KG1 (cell line): Measurements from ENCODE around the gene SMARCB1.

Experiments
- DNase-seq: peaks from one replicate; lab custom pipeline; 2025; lab: John Stamatoyannopoulos, UW

SMARCB1 gene

GRCh38 chr22:23831781-23832180 lies 45.0 kb downstream of the SMARCB1 start:
- no peak for DNase-seq

GRCh38 chr22:23832226-23833016 lies 45.7 kb downstream of the SMARCB1 start:
- no peak for DNase-seq

GRCh38 chr22:23833017-23833751 lies 46.4 kb downstream of the SMARCB1 start:
- no peak for DNase-seq

- DNase-seq, result no peak
These were observed 47.1 kb downstream of the SMARCB1 start for GRCh38 chr22:23833911-23834317.

- DNase-seq, result no peak
These were observed 47.6 kb downstream of the SMARCB1 start for GRCh38 chr22:23834406-23834792.

DNA sequence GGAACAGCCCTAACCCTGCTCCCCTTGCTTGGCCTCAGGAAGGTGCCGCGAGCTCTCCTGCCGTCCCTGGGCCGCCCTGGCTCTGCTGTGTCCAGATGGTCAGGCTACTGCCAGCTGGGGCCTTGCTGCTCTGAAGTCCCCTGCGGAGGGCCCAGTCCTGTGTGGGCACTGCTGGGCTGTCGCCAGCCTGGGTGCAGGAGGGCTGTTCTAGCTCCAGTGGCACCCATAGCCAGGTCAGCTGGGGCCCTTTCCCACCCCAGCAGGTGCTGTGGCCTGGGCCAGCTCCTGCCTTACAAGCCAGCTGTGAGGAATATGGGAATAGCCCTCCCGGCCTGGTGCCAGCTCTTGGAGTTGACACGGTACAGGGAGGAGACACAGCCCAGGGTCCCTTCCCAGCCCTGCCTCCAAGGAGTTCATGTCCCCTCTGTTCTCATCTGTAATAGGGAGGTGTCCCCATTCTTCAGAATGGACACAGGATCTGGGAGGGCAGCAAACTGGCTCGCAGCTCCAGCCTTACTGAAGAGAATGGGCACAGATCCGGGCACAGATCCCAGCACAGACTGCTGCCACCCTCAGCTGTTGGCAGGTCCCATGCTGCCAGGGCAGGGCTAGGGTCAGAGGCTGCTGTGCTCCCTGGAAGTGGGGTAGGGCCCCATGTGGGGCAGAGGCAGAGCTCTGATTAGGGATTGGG lies 48.2 kb downstream of the SMARCB1 start:
- no peak for DNase-seq

DNA sequence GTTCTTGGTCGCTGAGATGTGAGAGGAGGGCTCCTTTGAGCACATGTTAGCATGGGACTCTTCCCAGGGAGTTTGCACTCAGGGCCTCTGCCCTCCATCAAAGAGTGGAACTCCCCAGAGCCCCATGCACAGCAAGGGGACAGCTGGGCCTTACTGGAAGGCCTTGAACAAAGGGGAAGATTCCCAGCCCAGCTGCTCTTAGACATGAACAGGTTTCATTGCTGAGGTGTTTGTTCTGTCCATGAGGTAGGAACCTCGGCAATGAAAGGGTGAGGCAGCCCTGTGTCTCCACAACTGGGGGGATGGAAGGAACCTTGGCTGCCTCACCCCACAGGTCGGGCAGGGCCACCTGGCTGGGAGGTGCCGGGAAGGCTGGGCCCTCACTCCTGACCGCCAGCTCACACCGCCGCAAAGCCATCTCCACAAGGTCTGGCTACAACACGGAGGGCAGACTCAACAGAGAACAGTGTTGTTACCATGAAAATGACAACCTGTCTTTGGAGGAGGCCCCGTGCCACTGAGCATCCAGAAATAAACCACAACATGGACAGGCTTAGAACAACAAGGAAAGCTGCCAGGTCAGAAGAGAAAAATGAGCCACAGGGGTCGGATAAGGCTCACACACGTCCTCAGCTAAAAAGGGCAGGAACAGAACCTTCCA lies 48.8 kb downstream of the SMARCB1 start:
- DNase-seq, result no peak

- DNase-seq, result no peak
These were observed 49.5 kb downstream of the SMARCB1 start for GRCh38 chr22:23836281-23836680.

DNA sequence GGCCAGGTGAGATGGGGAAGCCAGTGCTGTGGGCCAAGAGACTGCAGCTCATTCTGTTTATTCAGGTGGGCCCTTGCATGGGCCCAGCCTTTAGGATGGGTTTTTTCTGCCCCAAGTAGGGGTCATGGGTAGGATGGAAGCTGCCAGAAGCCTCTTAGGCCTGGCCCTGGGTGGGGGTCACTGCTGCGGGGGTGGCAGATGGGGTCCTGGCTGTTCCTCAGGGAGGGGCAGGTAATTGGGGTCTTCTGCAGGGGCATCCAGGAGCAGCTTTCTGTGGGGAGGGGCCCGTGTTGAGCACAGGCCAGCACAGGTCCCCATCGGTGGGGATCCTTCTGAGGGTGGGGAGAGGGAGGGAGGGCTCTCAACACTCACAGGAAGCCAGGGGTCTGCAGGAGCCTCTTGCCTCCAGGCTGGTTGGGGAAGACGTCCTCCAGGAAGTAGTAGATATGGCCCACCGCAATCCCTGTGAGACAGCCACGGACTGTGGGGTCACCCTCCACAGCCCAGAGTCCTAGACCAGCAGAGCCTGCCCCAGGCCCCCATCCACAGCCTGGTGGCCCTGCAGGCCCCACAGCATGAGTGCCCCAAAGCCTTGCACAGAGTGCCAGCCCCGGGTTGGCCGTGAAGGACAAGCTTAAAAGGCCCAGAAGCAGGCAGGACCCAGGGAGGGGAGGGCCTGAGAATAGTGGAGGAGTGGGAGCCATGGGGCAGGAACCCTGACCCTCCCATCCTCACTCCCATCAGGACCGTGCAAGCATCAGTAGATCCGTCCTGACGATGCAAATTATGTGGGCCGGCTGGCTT lies 50.1 kb downstream of the SMARCB1 start:
- no peak for DNase-seq

- no peak for DNase-seq
These were observed 50.7 kb downstream of the SMARCB1 start for GRCh38 chr22:23837496-23837859.

GRCh38 chr22:23837911-23838680 lies 51.3 kb downstream of the SMARCB1 start:
- DNase-seq, result no peak

GRCh38 chr22:23838681-23839468 lies 52.1 kb downstream of the SMARCB1 start, which contains the start of gene DERL3:
Gene DERL3 (minus strand): TSS chr22:23839006. CDS start chr22:23838987, 19 bp downstream.
- peak; percentile 91 for DNase-seq

DNA sequence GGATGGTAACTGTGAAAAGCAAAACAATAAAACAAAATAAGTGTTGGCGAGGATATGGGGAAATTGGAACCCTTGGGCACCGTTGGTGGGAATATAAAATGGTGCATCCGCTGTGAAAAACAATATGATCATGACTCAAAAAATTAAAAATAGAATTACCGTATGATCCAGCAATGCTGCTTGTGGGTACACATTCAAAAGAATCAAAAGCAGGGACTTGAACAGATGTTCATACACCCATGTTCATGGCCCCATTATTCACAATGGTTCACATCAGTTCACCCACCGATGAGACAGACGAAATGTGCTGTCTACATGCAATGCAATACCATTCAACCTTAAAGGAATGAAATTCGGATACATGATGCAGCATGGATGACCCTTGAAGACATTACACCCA lies 53.3 kb downstream of the SMARCB1 start:
- DNase-seq, result no peak

DNA sequence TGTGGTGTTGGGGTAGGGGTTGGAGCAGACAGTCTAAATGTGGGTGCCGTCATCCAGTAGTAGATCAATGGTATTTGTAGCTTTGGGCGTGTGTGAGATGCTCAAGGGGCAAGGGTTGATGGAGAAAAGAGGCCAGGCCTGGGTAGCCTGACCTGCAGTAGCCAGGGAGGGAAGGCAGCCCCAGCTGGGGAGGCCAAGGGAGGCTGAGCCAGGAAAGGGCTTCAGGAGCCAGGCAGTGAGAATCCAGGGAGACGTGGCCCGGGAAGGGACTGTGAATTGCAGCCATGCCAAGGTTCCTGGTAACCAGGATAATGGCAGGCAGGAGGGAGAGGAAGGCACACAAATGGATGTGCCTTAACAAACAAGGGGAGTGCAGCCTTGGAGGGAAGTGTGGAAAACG lies 54.5 kb downstream of the SMARCB1 start:
- no peak for DNase-seq

DNA sequence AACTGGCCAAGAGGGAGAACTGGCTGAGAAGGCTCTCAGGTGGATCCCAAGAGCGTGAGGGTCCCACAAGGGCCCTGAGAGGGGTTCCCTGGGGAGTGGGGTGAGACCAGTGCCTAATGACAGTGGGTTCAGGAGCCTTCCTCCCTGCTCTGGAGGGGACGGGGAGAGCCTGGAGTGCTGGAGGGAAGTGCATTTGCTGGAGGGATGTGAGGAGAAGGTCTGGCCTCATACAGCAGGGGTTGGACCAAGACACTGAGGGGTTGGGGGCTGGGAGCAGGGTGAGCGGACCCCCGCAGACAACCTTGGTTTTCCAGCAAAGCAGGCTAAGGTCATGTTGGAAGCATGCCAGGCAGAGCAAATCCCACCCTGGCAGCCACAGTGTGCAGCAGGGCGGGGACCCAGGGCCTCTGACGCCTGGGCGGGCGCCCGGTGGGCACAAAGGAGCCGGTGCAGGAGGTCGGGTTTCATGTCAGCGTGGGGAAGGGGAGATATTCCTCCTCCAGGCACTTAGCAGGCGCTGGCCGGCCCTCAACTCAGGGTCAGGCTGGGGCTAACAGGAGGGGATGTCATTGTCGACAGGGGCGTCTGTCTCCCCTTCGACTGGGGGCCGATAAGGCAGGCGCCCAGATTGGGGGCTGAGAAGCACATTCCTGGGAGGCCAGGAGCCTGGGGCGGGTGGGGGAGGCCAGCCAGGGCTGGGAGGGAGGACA lies 55.1 kb downstream of the SMARCB1 start:
- DNase-seq, result no peak

DNA sequence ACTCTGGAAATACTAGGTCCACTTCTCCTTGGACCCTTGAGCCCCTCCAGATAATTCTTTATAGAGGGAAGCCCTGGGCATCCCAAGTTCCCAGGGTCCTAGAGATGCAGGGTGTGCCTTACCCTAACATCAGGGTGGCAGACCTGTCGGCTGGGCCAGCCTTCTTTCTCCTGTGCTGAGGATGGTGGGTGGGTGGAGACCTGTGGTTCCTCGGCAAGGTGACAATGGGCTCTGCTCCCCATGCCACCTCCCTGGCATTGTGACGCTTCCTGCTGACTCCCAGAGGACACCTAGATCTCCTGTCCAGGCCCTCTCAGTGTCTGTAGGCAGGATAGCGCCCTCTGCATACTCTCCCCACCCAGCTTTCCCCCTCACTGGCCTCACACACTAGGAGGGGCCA lies 55.8 kb downstream of the SMARCB1 start:
- no peak for DNase-seq

DNA sequence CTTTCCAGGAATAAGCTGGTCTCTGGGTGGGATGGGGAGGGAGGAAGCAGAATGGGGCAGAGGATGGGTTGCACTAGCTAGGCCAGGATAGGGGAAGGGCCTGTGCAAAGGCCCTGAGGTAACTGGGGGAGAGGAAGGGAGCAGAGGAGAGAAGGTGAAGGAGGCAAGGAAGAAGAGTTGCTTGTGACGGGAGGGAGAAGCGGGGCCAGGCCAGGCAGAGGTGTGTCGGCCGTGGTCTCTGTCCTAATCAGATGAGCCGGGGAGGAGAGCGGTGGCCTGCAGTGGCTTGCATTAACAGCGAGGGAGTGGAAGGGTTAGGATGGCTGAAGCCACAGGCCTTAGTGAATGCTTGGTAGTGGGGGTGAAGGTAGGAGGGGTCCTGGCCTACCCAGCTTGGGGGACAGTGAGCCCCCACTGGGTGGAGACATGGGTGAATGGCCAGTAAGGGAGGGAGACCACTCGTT lies 58.0 kb downstream of the SMARCB1 start:
- no peak for DNase-seq

DNA sequence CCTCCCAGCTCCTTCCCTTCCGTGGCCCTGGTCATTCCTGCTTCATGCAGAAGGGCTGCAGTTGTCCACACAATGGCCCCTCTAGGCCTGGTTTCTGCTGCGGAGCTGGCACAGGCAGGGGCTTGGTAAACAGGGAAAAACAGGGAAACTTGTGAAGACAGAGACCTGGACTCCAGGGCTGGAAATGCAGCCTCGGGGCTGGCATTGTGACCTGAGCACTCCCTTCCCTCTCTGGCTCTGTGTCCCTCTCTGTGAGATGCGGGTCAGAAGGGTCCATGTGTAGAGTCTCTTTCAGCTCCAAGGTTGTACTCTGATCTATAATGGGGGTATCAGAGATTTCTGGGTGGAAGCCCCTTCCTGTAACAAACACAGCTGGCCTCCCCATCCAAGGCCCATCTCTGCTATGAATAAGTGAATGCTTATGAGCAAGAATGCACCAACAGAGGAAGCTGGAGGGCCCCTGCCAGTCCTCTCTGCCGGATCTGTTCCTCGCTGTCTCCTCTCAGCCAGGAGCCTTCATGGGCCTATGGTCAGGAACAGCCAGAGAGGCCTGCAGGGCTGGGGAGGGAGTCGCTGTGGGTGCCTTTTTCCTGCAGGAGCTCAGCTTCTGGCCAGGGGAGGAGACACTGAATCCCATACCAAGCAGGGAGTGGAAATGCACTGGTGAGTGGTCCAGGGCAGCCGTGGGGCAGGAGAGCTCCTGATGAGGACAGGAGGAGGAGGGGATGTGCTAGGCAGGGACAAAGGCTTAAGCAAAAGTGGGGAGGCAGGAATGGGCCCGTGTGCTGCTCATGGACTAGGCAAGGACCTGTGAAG lies 58.7 kb downstream of the SMARCB1 start:
- no peak for DNase-seq
